Suppressor macrophage treated with lipopolysaccharide for 1 hour (primary cell): ENCODE results near the gene LOXL3.
"Not testable (repeated sequence)": the region's sequence is repeated elsewhere in the genome, so short reads cannot be mapped to it uniquely, and the experiment has no call there.

ENCODE experiments used
- DNase-seq, 3 donors: peaks; one replicate each; pipeline ENCODE4 v3.0.0-alpha.2; 2020 to 2022

Gene LOXL3

DNA sequence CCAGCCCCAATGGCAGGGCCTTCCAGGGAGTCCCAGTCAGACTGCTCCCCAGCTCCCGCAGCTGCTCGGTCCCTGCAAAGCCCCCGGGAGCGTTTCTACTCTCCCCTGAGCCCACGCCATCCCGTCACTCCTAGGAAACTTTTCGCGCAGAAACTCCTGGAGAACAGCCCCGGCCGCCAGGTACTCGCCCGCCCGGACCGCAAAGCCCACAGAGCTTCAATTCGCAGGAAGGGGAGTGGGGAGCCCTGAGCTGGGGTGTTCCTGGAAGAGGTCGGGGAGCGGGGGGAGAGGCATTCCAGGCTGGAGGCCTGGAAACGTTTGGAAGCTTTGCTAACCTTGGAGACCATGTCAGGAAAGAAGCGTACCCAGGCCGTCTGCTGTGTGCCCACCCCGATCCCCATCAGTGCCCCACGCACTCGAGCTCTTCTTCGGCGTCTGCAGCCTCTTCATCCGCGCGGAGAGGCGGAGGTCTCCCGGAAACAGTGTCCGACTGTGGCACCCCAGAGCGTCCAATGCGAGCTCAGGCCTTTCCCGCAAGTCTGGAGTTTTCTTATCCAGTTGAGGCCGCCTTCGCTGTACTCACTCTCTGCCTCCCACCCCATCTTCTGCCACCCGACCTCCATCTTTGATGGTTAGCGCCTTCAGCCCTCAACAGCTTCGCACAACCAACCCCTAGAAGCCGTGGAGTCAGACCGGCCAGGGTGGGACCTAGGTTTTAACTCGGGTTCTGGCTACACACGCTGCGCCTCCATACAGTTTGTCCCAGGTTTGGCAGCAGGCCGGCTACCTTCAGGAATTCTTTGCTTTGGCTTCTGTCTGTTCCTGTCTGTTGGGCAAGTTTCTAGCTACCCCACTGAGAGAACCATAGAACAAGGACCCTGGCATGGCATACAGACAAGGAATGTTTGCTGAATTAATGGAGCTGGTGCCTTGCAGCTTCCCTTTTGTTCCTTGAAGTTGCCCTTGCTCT, 50.0 kb downstream of the LOXL3 start:
- DNase-seq = no peak

GRCh38 chr2:74502720-74503505, 50.8 kb downstream of the LOXL3 start:
- peak; percentile 86 to 88 (median 86) for DNase-seq

GRCh38 chr2:74502147-74502719, 51.5 kb downstream of the LOXL3 start:
- DNase-seq = peak in 2 of 3 donors; percentile 34 to 55

GRCh38 chr2:74501335-74502071, 52.2 kb downstream of the LOXL3 start:
- no peak for DNase-seq

DNA sequence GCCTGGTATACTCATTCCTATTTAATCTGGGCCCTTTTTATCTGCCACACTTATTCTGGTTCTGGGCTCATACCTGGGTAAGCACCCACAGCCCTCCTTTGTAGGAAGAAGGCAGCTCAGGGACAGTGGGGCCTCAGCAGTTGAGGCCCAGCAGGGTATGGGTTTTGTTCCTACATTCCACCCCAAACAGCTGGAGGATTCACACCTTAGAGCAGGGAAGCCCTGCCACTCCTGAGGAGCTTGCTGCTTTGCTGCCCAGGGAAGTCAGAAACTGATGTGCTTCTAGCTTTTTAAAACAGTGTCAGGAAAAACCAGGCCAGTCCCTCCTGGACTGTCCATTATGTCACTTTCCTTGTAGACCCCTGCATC, 53.2 kb downstream of the LOXL3 start:
- DNase-seq = no peak

- DNase-seq = no peak
Observed at GRCh38 chr2:74499940-74500577, 53.7 kb downstream of the LOXL3 start.

DNA sequence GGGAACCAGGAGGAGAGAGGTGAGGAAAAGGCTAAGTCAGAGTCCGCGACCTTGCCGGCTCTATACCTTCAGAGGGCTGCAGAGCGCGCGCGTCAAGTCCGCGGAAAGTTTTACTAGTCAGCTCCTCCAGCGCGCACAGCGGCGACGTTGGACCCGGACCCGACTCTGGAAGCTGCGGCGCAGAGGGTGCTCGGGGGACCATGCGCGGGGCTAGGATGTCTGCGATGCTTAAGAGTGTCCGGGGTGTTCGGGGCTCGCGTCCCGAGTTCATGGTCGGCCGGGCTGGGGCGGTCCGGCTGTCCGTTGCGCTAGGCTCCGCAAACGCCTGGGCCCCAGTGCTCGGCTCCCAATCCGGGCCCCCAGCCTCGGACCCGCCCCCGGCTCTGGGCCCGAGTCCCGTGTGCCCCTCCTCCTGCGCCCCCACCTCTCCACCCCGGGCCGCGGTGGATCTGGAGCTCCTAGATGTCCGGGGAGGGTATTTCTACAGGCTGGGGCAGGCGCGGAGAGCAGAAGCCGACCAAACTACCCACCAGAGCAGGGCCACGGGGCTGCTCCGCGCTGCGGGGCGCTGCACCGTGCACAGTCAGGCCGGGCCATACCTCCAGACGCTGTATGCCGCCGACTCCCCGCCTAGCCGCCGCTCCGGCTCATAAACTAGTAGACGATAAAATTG, 54.3 kb downstream of the LOXL3 start, which contains the start of gene LBX2:
LBX2 (minus strand) TSS at position 337 of the 673 bp plus-strand sequence; CDS start at position 271, 66 bp downstream.
- DNase-seq = peak in 2 of 3 donors; percentile 30 to 53

DNA sequence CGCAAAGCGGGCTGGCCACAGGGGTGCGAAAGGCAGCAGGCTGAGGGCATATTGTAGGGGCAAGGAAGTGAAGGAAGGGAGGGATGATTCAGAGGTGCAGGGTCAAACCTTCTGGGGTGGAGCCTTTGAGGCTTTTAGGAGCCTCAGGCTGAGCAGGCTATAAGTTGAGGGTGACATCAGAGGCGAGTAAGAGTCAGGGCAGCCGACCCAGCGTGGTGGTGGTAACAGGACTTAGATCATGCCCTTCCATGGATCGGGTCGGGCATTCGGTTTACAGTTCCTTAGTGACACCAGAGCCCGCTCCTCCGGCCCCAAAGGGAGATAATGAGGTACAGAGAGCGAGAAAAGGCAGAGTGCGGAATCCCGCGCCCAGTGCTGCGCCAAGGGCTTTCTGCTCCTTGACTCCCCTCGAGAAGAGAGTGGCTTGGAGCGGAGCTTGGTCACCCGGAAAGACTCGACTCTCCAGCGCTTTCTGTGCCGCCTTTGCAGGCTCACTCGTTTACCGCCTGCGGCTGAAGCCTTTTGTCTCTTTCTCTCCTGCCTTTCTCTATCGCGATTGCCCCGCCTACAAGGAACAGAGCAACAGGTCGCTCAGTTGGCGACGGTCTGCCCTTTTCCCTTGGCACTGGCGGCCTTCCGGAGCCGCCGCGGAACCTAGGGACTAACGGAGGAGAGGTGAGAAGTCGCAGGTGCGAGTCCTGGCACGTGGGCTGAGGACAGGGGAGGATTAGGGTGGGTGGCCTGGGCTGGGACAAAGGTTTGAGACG, 55.1 kb downstream of the LOXL3 start:
- DNase-seq = peak; percentile 71 to 83 (median 81)

DNA sequence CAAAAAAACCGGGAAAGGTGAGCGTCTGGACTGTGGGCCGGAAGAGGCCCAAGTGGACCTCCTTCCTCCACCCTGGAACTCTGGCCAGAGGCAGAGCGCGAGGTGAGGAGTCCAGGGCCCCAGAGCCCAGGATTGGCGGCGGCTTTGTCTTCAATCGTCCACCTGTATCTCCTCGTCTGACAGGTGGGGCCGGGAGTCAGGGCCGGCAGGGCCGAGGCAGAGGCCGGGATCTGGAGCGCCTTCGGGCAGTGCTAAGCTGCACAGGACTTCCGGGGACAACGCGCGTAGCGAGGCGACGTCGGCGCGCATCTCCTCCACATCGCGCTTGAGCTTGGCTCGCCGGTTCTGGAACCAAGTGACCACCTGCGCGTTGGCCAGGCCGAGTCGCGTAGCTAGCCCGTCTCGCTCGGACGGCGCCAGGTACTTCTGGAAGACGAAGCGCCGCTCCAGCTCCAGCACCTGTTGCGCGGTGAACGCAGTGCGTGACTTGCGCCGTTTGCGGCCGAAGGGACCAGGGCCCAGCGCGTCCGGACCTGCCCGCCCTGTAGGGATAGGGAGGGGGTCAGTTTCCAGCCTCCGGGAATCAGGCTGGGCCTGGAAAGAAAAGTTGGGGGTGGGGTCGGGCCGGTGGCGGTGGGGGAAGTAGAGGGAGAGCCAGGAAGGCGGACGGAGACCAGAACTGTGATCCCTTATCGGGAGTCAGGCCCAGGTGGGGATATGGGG, 55.8 kb downstream of the LOXL3 start:
- DNase-seq = peak in 1 of 3 donors; percentile 30

- DNase-seq = no peak
Observed at GRCh38 chr2:74496997-74497776, 56.6 kb downstream of the LOXL3 start.

DNA sequence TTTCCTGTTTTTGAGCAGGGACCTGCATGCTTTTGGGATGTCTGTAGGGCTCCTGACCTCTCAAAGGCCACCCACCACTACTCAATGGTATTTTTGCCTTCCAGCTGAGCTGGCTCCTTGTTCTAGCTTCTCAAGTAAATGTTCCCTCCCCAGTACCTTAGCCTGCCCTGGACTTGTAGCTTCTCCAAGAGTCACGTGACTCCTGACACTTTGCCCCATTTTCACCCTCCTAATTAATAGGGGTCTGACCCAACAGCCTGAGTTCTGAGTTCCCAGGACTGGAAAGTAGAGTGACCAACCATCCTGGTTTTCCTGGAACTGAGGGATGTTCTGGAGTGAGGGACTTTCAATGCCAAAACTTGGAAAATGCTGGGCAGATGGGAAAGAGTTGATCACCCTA, 58.3 kb downstream of the LOXL3 start:
- DNase-seq = no peak

GRCh38 chr2:74493546-74493945, 60.2 kb downstream of the LOXL3 start:
- DNase-seq = no peak

- no peak for DNase-seq
Observed at GRCh38 chr2:74491648-74492544, 61.8 kb downstream of the LOXL3 start.

DNA sequence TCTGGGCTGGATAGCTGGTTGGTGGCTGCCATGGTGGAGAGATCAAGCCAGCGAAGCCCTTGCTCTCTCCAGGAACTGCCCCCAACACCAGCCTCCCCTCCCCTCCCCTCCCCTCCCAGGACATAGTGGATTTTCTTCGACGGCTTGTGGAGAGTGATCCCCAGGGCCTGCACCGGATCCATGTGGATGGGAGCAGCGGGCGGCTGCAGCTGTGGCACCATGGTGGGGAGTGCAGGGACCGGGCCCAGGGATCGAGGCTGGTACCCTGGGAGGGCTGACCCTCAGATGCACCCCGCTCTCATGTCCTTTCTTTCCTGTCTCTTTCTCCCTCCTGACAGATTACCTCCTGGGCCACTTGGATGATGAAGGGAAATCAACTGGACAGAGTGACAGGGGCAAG, 63.8 kb downstream of the LOXL3 start:
- DNase-seq = no peak

DNA sequence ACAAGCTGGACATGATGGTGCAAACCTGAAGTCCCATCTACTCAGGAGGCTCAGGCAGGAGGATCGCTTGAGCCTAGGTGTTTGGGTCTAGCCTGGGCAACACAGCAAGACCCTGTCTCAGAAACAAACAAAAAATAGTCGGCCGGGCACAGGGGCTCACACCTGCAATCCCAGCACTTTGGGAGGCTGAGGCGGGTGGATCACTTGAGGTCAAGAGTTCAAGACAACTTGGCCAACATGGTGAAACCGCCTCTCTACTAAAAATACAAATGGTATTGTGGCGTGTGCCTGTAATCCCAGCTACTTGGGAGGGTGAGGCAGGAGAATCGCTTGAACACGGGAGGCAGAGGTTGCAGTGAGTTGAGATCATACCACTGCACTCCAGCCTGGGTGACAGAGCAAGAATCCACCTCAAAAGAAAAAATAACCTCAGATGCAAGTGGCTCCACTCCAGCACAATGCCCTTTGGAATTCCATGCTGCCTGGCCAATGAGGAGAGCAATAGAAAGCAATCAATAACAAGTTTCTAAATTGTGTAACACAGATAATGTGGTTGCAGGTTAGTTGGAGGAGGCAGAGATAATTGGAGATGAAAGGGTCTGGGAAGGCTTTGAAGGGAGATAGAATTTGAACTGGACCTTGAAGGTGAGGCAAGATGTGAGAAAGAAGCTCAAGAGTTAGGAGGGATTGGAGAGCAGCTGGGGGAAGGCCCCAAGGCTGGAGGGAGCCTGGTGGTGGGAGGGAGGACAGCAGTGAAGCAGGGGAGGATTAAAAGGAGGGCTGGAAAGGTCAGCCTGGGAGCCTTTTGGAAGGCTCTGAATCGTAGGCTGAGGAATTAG, 64.9 kb downstream of the LOXL3 start:
- no peak for DNase-seq

- DNase-seq = no peak
Observed at GRCh38 chr2:74486141-74486540, 67.6 kb downstream of the LOXL3 start.

GRCh38 chr2:74483675-74484164, 70.0 kb downstream of the LOXL3 start:
- DNase-seq = not testable (repeated sequence)
